HG03025 (cell line): ENCODE measurements around the gene PTCH1.

Experiments used
- ATAC-seq: cut with Tn5 transposase; IDR thresholded peaks from one replicate; pipeline ENCODE4 v1.9.1; 2021; ENCODE audit warnings: mild to moderate bottlenecking, moderate library complexity; ENCODE audit not compliant: unreplicated experiment, low FRiP score

The PTCH1 gene

GRCh38 chr9:95516734-95517558, at the start of gene PTCH1:
Gene PTCH1 (minus strand): TSS chr9:95516971.
- no peak for ATAC-seq

GRCh38 chr9:95565982-95566381, 49.2 kb upstream of the PTCH1 start:
- ATAC-seq: no peak

GRCh38 chr9:95561913-95562312, 45.1 kb upstream of the PTCH1 start:
- ATAC-seq: no peak

- ATAC-seq: no peak
These were observed 40.4 kb upstream of the PTCH1 start for GRCh38 chr9:95557142-95557541.

- ATAC-seq: no peak
These were observed 39.8 kb upstream of the PTCH1 start for GRCh38 chr9:95556521-95556920.

GRCh38 chr9:95552814-95553546, 36.2 kb upstream of the PTCH1 start:
- no peak for ATAC-seq

- ATAC-seq: no peak
These were observed 35.5 kb upstream of the PTCH1 start for GRCh38 chr9:95552255-95552654.

- ATAC-seq: no peak
These were observed 34.6 kb upstream of the PTCH1 start for GRCh38 chr9:95551406-95551805.

GRCh38 chr9:95545831-95546567, 29.2 kb upstream of the PTCH1 start:
- no peak for ATAC-seq

- ATAC-seq: no peak
These were observed 17.4 kb upstream of the PTCH1 start for GRCh38 chr9:95533996-95534680.

GRCh38 chr9:95529910-95530309, 13.1 kb upstream of the PTCH1 start:
- no peak for ATAC-seq

- ATAC-seq: no peak
These were observed 12.2 kb upstream of the PTCH1 start for GRCh38 chr9:95528908-95529502.

GRCh38 chr9:95522871-95523370, 6.2 kb upstream of the PTCH1 start:
- no peak for ATAC-seq

- ATAC-seq: no peak
These were observed 4.9 kb upstream of the PTCH1 start for GRCh38 chr9:95521699-95522098.

GRCh38 chr9:95517559-95518425, 1.0 kb upstream of the PTCH1 start:
- ATAC-seq: no peak

GRCh38 chr9:95516221-95516733, 494 bp downstream of the PTCH1 start:
- no peak for ATAC-seq

- ATAC-seq: no peak
These were observed 1.3 kb downstream of the PTCH1 start for GRCh38 chr9:95515272-95516113.

- ATAC-seq: no peak
These were observed 2.4 kb downstream of the PTCH1 start for GRCh38 chr9:95514342-95514741.
